SK-N-SH treated with all-trans-retinoic acid at 6 μM for 48 hours (cell line): ENCODE data around the gene RMND1.

ENCODE experiments used
- ATAC-seq: fragments of 200-7000 bp; cut with Tn5 transposase; 3 replicates; pipeline ENCODE4 v1.9.1; 2020; ENCODE audit warnings: mild to moderate bottlenecking, moderate library complexity
- ARNTL ChIP-seq: fragments of 450-650 bp; formaldehyde crosslinking; IDR thresholded peaks from 2 replicates; pipeline ENCODE4 v1.5.0; 2020; ENCODE audit warnings: low read depth, mild to moderate bottlenecking, moderate library complexity, borderline replicate concordance
- BACH2 ChIP-seq: fragments of 250-450 bp; sonication (Bioruptor Pico); IDR thresholded peaks from 2 replicates; pipeline ENCODE4 v1.9.0; 2021; ENCODE audit warnings: mild to moderate bottlenecking, borderline replicate concordance
- CSDC2 ChIP-seq: fragments of 250-450 bp; sonication (Bioruptor Pico); IDR thresholded peaks from 2 replicates; pipeline ENCODE4 v1.5.0; 2020; ENCODE audit warnings: mild to moderate bottlenecking, moderate library complexity
- ESRRG ChIP-seq: fragments of 250-450 bp; sonication (Bioruptor Pico); IDR thresholded peaks from 2 replicates; pipeline ENCODE4 v1.6.1; 2021; ENCODE audit warnings: mild to moderate bottlenecking
- ISL1 ChIP-seq: fragments of 250-450 bp; sonication (Bioruptor Pico); IDR thresholded peaks from 2 replicates; pipeline ENCODE4 v2.1.2; 2022; ENCODE audit warnings: mild to moderate bottlenecking, moderate library complexity
- OSR1 ChIP-seq: fragments of 250-450 bp; sonication (Bioruptor Pico); IDR thresholded peaks from 2 replicates; pipeline ENCODE4 v1.8.0; 2022; ENCODE audit warnings: moderate library complexity, mild to moderate bottlenecking, inconsistent platforms
- RARB ChIP-seq: fragments of 250-450 bp; sonication (Bioruptor Pico); IDR thresholded peaks from 2 replicates; pipeline ENCODE4 v1.8.0; 2021; ENCODE audit warnings: mild to moderate bottlenecking, moderate library complexity
- SNAI2 ChIP-seq: fragments of 250-450 bp; sonication (Bioruptor Pico); IDR thresholded peaks from 2 replicates; pipeline ENCODE4 v1.5.0; 2020; ENCODE audit warnings: mild to moderate bottlenecking, moderate library complexity
- TOX ChIP-seq: fragments of 250-450 bp; sonication (Bioruptor Pico); IDR thresholded peaks from 2 replicates; pipeline ENCODE4 v1.8.0; 2021; ENCODE audit warnings: mild to moderate bottlenecking, moderate library complexity, borderline replicate concordance
- ZC3H10 ChIP-seq: fragments of 250-450 bp; sonication (Bioruptor Pico); IDR thresholded peaks from 2 replicates; pipeline ENCODE4 v1.5.1; 2021; ENCODE audit warnings: mild to moderate bottlenecking, moderate library complexity
- ZFP30 ChIP-seq: fragments of 450-650 bp; formaldehyde crosslinking; IDR thresholded peaks from 2 replicates; pipeline ENCODE4 v1.5.0; 2022; ENCODE audit warnings: mild to moderate bottlenecking, moderate library complexity
- ZNF565 ChIP-seq: fragments of 450-650 bp; formaldehyde crosslinking; conservative IDR thresholded peaks from 2 replicates; pipeline ENCODE4 v1.5.0; 2020; ENCODE audit warnings: low read depth, mild to moderate bottlenecking, moderate library complexity
- ZNF70 ChIP-seq: fragments of 450-650 bp; formaldehyde crosslinking; IDR thresholded peaks from 2 replicates; pipeline ENCODE4 v1.5.0; 2020; ENCODE audit warnings: mild to moderate bottlenecking, moderate library complexity
- ZNF8 ChIP-seq: fragments of 450-650 bp; formaldehyde crosslinking; IDR thresholded peaks from 2 replicates; pipeline ENCODE4 v1.5.0; 2020; ENCODE audit warnings: mild to moderate bottlenecking, moderate library complexity
- TF ChIP-seq, protein P1 (sequence below): fragments of 250-450 bp; sonication (Bioruptor Pico); IDR thresholded peaks from 2 replicates; pipeline ENCODE4 v1.5.0; 2020; ENCODE audit warnings: mild to moderate bottlenecking, moderate library complexity
- TF ChIP-seq, protein P2 (sequence below): fragments of 250-450 bp; sonication (Bioruptor Pico); IDR thresholded peaks from 2 replicates; pipeline ENCODE4 v1.8.0; 2021; ENCODE audit warnings: low read depth, mild to moderate bottlenecking, moderate library complexity, borderline replicate concordance
- TF ChIP-seq, protein P3 (sequence below): fragments of 250-450 bp; sonication (Bioruptor Pico); IDR thresholded peaks from 2 replicates; pipeline ENCODE4 v1.5.1; 2021; ENCODE audit warnings: mild to moderate bottlenecking, moderate library complexity
- TF ChIP-seq, protein P4 (sequence below): fragments of 250-450 bp; sonication (Bioruptor Pico); IDR thresholded peaks from 2 replicates; pipeline ENCODE4 v1.5.1; 2020; ENCODE audit warnings: low read depth, mild to moderate bottlenecking, moderate library complexity

RMND1 gene

DNA sequence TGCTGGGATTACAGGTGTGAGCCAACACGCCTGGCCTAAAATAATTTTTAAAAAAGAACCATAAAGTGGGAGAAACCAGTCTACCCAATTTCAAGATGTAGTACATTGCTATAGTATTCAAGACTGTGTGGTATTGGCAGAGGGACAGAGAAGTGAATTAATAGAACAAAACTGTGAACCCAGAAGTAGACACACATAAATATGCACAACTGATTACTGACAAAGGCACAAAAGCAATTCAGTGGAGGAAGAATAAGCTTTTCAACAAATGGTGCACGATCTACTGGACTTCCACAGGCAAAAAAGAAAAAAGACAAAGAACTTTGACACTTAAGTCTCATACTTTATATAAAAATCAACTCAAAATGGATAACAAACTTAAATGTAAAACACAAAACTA, 76.1 kb downstream of the RMND1 start (continued):
- TF ChIP-seq, protein P1, sequence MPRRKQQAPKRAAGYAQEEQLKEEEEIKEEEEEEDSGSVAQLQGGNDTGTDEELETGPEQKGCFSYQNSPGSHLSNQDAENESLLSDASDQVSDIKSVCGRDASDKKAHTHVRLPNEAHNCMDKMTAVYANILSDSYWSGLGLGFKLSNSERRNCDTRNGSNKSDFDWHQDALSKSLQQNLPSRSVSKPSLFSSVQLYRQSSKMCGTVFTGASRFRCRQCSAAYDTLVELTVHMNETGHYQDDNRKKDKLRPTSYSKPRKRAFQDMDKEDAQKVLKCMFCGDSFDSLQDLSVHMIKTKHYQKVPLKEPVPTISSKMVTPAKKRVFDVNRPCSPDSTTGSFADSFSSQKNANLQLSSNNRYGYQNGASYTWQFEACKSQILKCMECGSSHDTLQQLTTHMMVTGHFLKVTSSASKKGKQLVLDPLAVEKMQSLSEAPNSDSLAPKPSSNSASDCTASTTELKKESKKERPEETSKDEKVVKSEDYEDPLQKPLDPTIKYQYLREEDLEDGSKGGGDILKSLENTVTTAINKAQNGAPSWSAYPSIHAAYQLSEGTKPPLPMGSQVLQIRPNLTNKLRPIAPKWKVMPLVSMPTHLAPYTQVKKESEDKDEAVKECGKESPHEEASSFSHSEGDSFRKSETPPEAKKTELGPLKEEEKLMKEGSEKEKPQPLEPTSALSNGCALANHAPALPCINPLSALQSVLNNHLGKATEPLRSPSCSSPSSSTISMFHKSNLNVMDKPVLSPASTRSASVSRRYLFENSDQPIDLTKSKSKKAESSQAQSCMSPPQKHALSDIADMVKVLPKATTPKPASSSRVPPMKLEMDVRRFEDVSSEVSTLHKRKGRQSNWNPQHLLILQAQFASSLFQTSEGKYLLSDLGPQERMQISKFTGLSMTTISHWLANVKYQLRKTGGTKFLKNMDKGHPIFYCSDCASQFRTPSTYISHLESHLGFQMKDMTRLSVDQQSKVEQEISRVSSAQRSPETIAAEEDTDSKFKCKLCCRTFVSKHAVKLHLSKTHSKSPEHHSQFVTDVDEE (CRISPR knock-in tag) = no peak
- TF ChIP-seq, protein P2, sequence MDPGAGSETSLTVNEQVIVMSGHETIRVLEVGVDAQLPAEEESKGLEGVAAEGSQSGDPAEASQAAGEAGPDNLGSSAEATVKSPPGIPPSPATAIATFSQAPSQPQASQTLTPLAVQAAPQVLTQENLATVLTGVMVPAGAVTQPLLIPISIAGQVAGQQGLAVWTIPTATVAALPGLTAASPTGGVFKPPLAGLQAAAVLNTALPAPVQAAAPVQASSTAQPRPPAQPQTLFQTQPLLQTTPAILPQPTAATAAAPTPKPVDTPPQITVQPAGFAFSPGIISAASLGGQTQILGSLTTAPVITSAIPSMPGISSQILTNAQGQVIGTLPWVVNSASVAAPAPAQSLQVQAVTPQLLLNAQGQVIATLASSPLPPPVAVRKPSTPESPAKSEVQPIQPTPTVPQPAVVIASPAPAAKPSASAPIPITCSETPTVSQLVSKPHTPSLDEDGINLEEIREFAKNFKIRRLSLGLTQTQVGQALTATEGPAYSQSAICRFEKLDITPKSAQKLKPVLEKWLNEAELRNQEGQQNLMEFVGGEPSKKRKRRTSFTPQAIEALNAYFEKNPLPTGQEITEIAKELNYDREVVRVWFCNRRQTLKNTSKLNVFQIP (CRISPR knock-in tag) = no peak
- TF ChIP-seq, all 23 proteins: peak for 0

DNA sequence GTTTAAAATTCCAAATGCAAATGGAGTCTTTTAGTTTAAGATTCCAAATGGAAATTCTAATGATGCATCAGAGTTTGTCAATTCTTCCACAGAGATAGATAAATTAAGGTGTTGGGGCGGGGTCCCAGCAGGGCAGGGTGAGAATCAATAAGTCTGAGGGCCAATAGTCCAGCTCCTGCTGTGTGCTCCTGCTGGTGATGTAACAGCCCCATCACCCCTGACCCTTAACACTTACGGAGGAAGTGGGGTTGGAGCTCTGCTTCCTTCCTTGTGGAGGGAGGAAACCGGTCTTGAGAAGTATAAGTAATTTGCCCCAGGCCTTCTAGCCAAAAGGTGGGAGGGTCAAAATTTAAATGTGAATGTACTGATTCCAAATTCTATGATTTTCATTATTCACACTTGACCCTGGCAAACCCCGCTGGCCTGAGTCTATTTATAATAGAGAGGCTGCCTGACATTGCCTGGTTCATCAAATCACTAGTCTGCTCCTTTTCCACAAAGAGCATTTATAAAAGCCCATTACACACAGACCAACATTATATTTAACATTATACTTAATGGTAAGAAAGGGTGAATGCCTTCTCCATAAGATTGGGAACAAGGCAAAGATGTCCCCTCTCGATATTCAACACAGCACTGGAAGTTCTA, 77.8 kb downstream of the RMND1 start:
- TF ChIP-seq CSDC2 (CRISPR knock-in tag) = no peak
- TF ChIP-seq, protein P3, sequence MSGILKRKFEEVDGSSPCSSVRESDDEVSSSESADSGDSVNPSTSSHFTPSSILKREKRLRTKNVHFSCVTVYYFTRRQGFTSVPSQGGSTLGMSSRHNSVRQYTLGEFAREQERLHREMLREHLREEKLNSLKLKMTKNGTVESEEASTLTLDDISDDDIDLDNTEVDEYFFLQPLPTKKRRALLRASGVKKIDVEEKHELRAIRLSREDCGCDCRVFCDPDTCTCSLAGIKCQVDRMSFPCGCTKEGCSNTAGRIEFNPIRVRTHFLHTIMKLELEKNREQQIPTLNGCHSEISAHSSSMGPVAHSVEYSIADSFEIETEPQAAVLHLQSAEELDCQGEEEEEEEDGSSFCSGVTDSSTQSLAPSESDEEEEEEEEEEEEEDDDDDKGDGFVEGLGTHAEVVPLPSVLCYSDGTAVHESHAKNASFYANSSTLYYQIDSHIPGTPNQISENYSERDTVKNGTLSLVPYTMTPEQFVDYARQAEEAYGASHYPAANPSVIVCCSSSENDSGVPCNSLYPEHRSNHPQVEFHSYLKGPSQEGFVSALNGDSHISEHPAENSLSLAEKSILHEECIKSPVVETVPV = no peak
- TF ChIP-seq ISL1 (CRISPR knock-in tag) = no peak
- no peak for TF ChIP-seq ZNF70
- TF ChIP-seq, protein P1 (CRISPR knock-in tag) = no peak
- TF ChIP-seq ARNTL = no peak
- no peak for TF ChIP-seq ZNF565
- TF ChIP-seq ZC3H10 = no peak
- no peak for TF ChIP-seq RARB
- no peak for TF ChIP-seq ZFP30 (CRISPR knock-in tag)
- TF ChIP-seq OSR1 (CRISPR knock-in tag) = no peak
- TF ChIP-seq, protein P4, sequence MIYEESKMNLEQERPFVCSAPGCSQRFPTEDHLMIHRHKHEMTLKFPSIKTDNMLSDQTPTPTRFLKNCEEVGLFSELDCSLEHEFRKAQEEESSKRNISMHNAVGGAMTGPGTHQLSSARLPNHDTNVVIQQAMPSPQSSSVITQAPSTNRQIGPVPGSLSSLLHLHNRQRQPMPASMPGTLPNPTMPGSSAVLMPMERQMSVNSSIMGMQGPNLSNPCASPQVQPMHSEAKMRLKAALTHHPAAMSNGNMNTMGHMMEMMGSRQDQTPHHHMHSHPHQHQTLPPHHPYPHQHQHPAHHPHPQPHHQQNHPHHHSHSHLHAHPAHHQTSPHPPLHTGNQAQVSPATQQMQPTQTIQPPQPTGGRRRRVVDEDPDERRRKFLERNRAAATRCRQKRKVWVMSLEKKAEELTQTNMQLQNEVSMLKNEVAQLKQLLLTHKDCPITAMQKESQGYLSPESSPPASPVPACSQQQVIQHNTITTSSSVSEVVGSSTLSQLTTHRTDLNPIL = no peak
- ATAC-seq = no peak

DNA sequence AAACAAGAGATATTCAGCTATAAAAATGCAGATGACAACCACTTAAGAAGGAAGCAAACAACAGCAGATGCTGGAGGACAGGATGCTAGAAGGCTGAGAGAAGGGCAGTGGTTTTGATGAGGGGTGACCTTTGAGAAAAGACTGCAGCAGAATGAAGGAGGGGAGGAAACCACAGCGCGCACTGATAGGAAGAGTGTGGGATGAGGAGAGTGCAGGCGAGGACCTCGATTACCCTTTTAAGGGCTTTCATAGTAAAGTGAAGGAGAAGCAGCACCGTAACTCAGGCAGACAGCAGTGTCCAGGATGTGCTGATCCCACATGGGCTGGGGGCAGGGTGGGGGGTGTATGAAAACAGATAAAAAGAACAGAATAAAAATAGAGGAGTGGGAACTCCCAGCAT, 79.8 kb downstream of the RMND1 start:
- ATAC-seq = no peak
- TF ChIP-seq ZNF70 (no peak), TOX (CRISPR knock-in tag) (no peak), BACH2 (CRISPR knock-in tag) (no peak), ISL1 (CRISPR knock-in tag) (no peak), CSDC2 (CRISPR knock-in tag) (no peak), OSR1 (CRISPR knock-in tag) (no peak), SNAI2 (no peak), ZNF8 (CRISPR knock-in tag) (no peak), ZFP30 (CRISPR knock-in tag) (no peak), ESRRG (CRISPR knock-in tag) (no peak)
- TF ChIP-seq, protein P1 (CRISPR knock-in tag) = no peak
- TF ChIP-seq, protein P3 = no peak
- TF ChIP-seq, protein P4 = no peak
- TF ChIP-seq, protein P2 (CRISPR knock-in tag) = no peak
